Liver (tissue), 3 donors: ENCODE results near the gene CTDSPL2.

Experiments
- FOXA1 ChIP-seq: IDR thresholded peaks from 2 replicates; pipeline ENCODE4 v1.6.1; 2016; ENCODE audit warnings: antibody characterized with exemption
- HNF4A ChIP-seq, 2 donors: conservative IDR thresholded peaks; 2 replicates each; pipeline ENCODE4 v1.6.1; 2016; ENCODE audit warnings: antibody characterized with exemption in 2 of 2, mild to moderate bottlenecking in 2 of 2
- JUND ChIP-seq, 2 donors: IDR thresholded peaks; 2 replicates each; pipeline ENCODE4 v1.6.1; 2016; ENCODE audit warnings: antibody characterized with exemption in 2 of 2
- RAD21 ChIP-seq, 2 donors: IDR thresholded peaks; 2 replicates each; pipeline ENCODE4 v1.6.1; 2016; ENCODE audit warnings: antibody characterized with exemption in 2 of 2, mild to moderate bottlenecking in 2 of 2
- SP1 ChIP-seq: IDR thresholded peaks from 2 replicates; pipeline ENCODE4 v1.6.1; 2018; ENCODE audit warnings: antibody characterized with exemption, mild to moderate bottlenecking
- TAF1 ChIP-seq: conservative IDR thresholded peaks from 2 replicates; pipeline ENCODE4 v1.6.1; 2016; ENCODE audit warnings: antibody characterized with exemption, mild to moderate bottlenecking
- YY1 ChIP-seq: IDR thresholded peaks from 2 replicates; pipeline ENCODE4 v1.6.1; 2016; ENCODE audit warnings: antibody characterized with exemption, mild to moderate bottlenecking
- TF ChIP-seq, protein P1 (sequence below): fragments of 150-350 bp; IDR thresholded peaks from 2 replicates; pipeline ENCODE4 v1.5.1; 2017; ENCODE audit warnings: improper control_type of control experiment, low read depth, low read length; ENCODE audit not compliant: missing input control
- TF ChIP-seq, protein P2 (sequence below): IDR thresholded peaks from 2 replicates; pipeline ENCODE4 v1.6.1; 2016; ENCODE audit warnings: antibody characterized with exemption
- TF ChIP-seq, protein P3 (sequence below): IDR thresholded peaks from 2 replicates; pipeline ENCODE4 v1.6.1; 2016; ENCODE audit warnings: antibody characterized with exemption, mild to moderate bottlenecking
- TF ChIP-seq, protein P4 (sequence below): IDR thresholded peaks from 2 replicates; pipeline ENCODE4 v1.6.1; 2016; ENCODE audit warnings: antibody characterized with exemption
- donor health status: healthy.
- donor health status: healthy.

DNA sequence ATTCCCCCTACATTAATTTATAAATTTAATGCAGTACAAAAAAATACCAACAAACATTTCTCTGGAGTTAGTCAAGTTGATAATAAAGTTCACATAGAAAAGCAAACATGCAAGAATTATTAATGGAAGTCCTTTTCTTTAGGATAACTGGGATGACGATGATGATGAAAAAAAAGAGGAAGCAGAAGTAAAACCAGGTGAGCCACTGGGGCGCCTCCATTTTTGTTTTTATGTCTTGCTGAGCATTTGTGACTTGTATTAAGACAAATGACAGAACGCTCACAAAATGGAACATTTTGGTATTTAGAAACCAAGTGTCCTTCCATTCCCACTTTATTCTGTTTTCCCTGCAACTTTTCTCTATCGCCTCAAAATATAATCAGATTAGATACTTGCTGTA is 123.3 kb downstream of the CTDSPL2 start:
- TF ChIP-seq, protein P1, sequence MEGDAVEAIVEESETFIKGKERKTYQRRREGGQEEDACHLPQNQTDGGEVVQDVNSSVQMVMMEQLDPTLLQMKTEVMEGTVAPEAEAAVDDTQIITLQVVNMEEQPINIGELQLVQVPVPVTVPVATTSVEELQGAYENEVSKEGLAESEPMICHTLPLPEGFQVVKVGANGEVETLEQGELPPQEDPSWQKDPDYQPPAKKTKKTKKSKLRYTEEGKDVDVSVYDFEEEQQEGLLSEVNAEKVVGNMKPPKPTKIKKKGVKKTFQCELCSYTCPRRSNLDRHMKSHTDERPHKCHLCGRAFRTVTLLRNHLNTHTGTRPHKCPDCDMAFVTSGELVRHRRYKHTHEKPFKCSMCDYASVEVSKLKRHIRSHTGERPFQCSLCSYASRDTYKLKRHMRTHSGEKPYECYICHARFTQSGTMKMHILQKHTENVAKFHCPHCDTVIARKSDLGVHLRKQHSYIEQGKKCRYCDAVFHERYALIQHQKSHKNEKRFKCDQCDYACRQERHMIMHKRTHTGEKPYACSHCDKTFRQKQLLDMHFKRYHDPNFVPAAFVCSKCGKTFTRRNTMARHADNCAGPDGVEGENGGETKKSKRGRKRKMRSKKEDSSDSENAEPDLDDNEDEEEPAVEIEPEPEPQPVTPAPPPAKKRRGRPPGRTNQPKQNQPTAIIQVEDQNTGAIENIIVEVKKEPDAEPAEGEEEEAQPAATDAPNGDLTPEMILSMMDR, result no peak
- TF ChIP-seq TAF1 (no peak), SP1 (no peak), JUND (IDR thresholded peaks at IDR 0.05) (no peak), RAD21 (IDR thresholded peaks at IDR 0.05) (no peak), YY1 (no peak), HNF4A (conservative IDR thresholded peaks at IDR 0.05) (no peak), FOXA1 (no peak)
- TF ChIP-seq, protein P2, sequence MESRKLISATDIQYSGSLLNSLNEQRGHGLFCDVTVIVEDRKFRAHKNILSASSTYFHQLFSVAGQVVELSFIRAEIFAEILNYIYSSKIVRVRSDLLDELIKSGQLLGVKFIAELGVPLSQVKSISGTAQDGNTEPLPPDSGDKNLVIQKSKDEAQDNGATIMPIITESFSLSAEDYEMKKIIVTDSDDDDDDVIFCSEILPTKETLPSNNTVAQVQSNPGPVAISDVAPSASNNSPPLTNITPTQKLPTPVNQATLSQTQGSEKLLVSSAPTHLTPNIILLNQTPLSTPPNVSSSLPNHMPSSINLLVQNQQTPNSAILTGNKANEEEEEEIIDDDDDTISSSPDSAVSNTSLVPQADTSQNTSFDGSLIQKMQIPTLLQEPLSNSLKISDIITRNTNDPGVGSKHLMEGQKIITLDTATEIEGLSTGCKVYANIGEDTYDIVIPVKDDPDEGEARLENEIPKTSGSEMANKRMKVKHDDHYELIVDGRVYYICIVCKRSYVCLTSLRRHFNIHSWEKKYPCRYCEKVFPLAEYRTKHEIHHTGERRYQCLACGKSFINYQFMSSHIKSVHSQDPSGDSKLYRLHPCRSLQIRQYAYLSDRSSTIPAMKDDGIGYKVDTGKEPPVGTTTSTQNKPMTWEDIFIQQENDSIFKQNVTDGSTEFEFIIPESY, result no peak
- TF ChIP-seq, protein P3, sequence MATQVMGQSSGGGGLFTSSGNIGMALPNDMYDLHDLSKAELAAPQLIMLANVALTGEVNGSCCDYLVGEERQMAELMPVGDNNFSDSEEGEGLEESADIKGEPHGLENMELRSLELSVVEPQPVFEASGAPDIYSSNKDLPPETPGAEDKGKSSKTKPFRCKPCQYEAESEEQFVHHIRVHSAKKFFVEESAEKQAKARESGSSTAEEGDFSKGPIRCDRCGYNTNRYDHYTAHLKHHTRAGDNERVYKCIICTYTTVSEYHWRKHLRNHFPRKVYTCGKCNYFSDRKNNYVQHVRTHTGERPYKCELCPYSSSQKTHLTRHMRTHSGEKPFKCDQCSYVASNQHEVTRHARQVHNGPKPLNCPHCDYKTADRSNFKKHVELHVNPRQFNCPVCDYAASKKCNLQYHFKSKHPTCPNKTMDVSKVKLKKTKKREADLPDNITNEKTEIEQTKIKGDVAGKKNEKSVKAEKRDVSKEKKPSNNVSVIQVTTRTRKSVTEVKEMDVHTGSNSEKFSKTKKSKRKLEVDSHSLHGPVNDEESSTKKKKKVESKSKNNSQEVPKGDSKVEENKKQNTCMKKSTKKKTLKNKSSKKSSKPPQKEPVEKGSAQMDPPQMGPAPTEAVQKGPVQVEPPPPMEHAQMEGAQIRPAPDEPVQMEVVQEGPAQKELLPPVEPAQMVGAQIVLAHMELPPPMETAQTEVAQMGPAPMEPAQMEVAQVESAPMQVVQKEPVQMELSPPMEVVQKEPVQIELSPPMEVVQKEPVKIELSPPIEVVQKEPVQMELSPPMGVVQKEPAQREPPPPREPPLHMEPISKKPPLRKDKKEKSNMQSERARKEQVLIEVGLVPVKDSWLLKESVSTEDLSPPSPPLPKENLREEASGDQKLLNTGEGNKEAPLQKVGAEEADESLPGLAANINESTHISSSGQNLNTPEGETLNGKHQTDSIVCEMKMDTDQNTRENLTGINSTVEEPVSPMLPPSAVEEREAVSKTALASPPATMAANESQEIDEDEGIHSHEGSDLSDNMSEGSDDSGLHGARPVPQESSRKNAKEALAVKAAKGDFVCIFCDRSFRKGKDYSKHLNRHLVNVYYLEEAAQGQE, result no peak
- TF ChIP-seq, protein P4, sequence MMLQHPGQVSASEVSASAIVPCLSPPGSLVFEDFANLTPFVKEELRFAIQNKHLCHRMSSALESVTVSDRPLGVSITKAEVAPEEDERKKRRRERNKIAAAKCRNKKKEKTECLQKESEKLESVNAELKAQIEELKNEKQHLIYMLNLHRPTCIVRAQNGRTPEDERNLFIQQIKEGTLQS, result no peak
